Ramos (cell line): ENCODE results near the gene UBA6.
"Not testable (repeated sequence)": the region's sequence is repeated elsewhere in the genome, so short reads cannot be mapped to it uniquely, and the experiment has no call there.

Experiments
- in situ Hi-C: fragments of 300-500 bp; cut with MboI; formaldehyde crosslinking; loops from one replicate; pipeline ENCODE4 v1.14.3; 2022; ENCODE audit warnings: low sequenced_read_pairs; ENCODE audit not compliant: unreplicated experiment

UBA6 gene

DNA sequence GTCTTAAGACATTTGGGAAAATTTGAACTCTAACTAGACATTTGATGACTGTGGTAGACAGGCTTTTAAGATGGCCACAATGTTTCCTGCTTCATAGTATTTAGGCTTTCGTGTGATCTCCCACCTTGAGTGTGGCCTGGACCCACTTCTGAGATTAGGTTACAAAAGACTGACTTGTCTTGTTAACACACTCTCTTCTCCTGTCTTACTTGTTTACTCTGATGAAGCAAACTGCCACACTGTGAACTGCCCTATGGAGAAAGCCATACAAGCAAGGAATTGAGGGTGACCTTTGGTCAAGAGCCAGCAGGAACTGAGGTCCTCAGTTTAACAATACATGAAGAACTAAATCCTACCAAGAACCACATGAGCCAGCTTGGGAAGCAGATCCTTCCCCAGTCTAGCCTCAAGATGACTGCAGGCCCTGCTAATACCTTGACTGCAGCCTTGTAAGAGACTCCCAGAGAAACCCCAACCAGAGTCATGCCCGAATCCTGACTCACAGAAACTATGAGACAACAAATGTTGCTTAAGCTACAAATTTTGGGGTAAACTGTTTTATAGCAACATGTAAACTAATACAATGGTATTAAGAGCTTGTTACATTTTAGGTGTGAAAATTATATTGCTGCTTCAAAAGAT lies 20.3 kb downstream of the UBA6 start:
- in situ Hi-C loops, result no loop called here

DNA sequence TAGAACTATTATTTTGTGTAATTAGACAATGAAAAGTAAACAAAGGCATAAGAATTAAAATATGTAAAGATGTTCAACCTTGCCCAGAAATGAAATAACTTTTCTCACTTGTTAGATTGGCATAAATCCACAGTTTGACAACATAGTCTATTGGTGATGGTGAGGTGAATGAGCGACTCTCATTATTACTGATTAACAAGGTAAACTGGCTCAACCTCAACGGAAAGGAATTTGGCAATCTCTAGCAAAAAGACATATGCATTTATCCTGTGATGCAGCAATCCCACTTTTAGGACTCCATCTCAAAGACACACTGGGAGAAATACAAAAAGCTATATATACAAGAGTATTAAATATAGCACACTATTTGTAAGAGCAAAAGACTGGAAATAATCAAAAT lies 22.3 kb downstream of the UBA6 start:
- in situ Hi-C loops, result no loop called here

DNA sequence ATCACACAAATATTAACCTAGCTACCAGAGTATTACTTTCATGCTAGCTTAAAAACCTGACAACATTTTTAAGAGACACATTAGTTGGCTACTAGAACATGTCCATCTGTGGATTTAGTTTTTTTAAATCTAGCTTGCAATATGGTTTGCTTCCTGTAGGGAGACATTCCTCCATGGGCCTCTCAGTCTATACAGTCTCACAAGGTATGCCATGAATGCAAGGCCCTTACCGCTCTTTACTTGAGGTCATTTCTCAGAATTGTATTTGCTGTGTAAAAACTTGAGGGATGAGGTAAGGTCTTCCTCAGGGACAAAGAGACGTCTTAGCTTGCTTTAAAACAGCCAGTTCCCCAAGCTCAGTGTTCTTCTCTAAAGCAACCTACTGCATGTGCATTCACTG lies 26.9 kb downstream of the UBA6 start:
- in situ Hi-C loops, result no loop called here

DNA sequence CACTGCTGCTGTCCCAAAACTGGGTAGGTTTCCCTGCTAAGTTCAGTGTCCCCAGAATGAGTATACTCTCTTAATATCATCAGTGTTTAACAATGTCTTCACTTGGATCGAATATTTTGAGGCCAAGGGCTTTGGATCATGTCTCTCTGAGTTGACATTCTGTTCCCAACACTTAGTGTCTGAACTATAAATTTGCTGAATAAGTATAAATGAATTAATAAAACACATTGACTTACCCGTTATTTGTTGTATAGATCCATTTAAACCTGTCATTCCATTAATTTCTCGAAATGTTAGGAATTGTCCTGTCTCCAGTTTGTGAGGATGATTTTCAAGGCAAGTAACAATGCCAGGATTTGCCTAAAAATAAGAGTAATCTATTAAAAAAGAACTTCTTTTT lies 32.6 kb downstream of the UBA6 start:
- in situ Hi-C loops, result no loop called here

DNA sequence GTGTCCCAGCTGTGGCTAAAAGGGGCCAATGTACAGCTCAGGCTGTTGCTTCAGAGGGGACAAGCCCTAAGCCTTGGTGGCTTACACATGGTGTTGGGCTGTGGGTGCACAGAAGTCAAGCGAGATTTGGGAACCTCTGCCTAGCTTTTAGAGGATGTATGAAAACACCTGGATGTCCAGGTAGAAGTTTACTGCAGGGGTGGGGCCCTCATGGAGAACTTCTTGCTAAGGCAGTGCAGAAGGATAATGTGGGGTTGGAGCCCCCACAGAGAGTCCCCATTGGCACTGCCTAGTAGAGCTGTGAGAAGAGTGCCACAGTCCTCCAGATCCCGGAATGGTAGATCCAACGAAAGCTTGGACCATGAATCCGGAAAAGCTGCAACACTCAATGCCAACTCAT lies 40.5 kb downstream of the UBA6 start:
- in situ Hi-C loops, result no loop called here

DNA sequence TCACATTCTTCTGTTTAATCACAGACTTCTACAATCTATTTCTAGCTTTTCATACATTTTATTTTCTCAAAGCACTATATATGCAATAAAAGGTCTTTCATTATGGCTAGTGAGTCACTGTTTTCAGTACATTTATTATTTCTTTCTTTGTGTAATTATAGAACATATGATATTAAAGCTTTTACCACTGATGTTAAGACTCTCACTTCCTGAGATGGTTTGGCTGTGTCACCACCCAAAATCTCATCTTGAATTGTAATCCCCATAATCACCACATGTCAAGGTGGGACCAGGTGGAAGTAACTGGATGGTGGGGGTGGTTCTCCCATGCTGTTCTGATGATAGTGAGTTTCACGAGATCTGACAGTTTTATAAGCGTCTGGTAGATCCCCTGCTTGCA lies 41.9 kb downstream of the UBA6 start:
- in situ Hi-C loops, result no loop called here

GRCh38 chr4:67658302-67658701 lies 42.7 kb downstream of the UBA6 start:
- in situ Hi-C loops, result no loop called here

DNA sequence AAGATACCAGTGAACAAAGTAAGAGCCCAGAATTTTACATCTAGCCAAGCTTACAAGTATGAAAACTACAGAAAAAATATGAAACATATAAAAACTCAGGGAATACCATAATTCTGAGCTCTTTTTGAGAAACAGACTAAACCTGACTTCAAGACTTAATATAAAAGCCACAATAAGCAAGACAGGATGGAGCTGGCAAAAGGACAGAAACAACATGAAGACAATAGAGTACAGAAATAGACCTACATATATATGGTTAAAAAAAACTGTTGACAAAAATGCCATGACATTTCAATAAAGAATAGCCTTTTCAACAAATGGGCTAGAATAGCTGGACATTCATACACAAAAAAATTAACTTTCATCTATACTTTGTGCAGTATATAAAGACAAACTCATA lies 49.4 kb downstream of the UBA6 start:
- in situ Hi-C loops, result no loop called here

DNA sequence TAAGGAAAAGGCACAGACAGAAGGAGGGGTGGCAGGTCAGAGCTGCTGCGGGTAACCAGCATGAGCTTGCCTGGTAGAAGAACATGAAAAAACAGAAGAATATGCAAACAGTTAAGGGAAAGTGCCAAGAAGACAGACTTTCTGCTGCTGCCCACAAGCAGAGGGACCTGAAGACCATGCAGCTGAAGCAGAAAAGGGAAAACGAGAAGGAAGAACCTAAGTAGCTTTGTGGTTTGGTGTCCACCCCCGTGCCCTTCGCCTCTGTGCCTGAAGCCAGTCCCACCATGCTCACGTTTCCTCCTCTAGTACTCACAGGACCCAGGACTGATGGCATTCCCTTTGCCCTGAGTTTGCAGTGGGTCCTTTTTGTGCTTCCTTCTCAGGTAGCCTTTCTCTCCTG lies 62.8 kb downstream of the UBA6 start:
- in situ Hi-C loops, result no loop called here

DNA sequence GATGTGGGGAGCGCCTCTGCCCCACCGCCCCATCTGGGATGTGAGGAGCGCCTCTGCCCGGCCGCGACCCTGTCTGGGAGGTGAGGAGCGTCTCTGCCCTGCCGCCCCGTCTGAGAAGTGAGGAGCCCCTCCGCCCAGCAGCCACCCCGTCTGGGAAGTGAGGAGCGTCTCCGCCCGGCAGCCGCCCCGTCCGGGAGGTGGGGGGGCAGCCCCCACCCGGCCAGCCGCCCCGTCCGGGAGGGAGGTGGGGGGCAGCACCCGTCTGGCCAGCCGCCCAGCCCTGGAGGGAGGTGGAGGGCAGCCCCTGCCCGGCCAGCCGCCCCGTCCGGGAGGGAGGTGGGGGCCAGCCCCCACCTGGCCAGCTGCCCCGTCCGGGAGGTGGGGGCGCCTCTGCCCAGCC lies 64.0 kb downstream of the UBA6 start:
- in situ Hi-C loops, result not testable (repeated sequence)

GRCh38 chr4:67635331-67635730 lies 65.6 kb downstream of the UBA6 start:
- in situ Hi-C loops, result no loop called here

DNA sequence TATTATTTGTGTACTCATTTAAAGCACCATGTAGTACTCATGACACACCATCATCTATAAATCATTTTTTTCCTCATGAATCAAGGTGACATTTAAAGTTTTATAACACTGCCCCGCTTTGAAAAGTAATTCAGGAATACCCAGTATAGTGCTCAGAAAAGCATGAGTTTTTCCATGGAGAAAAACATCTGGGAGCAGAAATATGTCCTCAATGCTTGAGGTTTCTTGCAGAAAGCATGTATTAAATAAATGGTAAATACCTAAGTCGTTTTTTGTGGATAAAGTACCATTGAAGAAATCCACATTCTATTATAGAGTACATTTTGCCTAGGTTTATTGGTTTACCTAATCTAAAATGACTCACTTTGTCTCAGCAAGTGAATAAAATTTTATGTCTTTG lies 66.2 kb downstream of the UBA6 start:
- in situ Hi-C loops, result no loop called here

DNA sequence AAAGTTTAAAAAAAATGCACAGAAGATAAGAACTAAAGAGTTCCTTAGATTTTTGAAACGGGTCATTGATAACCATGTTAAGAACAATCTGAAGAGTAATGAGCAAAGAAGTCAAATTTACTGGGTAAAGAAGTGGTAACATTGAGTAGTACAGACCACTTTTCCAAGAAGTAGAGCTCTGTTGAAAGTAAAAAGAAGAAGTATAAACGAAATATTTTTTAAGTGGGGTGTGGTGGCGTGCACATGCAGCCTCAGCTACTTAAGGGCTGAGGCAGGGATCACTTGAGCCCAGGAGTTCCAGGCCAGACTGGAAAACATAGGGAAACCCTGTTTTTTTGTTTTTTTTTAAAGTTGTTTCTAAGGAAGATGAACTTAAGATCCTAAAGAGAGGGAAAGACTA lies 68.5 kb downstream of the UBA6 start:
- in situ Hi-C loops, result no loop called here

- in situ Hi-C loops, result no loop called here
Measured at GRCh38 chr4:67624939-67625338, 76.0 kb downstream of the UBA6 start.

- in situ Hi-C loops, result no loop called here
Measured at GRCh38 chr4:67616478-67616877, 84.5 kb downstream of the UBA6 start.

- in situ Hi-C loops, result no loop called here
Measured at GRCh38 chr4:67615119-67615518, 85.8 kb downstream of the UBA6 start.

- in situ Hi-C loops, result no loop called here
Measured at GRCh38 chr4:67614186-67614585, 86.8 kb downstream of the UBA6 start.

DNA sequence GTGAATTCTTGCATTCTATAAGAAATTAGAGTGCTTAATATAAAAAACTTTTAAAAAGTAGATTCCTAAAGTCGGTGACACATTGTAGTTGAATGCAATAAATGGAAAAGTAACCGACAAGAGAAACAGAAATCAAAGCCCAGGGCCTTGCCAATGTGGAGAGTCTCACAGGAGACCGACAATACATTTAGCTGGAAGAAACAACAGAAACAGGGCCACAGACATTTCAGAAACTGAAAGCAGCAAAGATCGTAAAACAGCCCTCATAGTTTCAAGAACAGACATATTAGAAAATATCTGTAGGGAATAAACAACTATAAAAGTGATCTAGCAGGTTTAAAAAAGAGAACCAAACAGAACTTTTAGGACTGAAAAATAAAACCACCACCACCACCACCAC lies 92.9 kb downstream of the UBA6 start:
- in situ Hi-C loops, result no loop called here

DNA sequence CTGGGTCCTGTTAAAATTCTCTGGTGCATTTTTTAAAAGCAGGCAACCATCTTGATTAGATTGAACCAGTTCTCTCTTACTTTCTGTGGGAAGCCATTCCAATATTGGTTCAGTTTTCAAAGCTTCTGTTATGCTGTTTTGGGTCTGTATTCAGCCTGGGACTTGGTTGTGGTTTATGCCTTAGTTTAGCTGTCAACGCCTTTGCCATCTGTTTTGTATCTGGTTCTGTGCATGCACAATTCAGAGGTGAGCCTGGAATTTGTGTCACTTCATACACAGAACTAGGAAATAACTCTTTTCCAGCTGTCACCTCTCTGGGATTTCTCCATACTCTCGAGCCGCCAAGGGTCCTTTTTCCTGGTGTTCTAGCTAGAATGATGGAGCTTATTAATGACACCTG lies 96.2 kb downstream of the UBA6 start:
- in situ Hi-C loops, result no loop called here

- in situ Hi-C loops, result no loop called here
Measured at GRCh38 chr4:67604029-67604381, 97.0 kb downstream of the UBA6 start.

GRCh38 chr4:67603310-67604028 lies 97.5 kb downstream of the UBA6 start:
- in situ Hi-C loops, result no loop called here

- in situ Hi-C loops, result no loop called here
Measured at GRCh38 chr4:67593741-67594175, 107.2 kb downstream of the UBA6 start.
